Osteoblast (primary cell): ENCODE results near the gene WNK2. TPM values are rescaled to one million over a fixed set of nuclear protein-coding genes. Genes with fewer than 3 reads are reported as not detected.
"Not testable (repeated sequence)": the region's sequence is repeated elsewhere in the genome, so short reads cannot be mapped to it uniquely, and the experiment has no call there.

Experiments used
- DNase-seq: peaks from one replicate; pipeline ENCODE4 v3.0.0; 2011; ENCODE audit warnings: low spot score, mixed read lengths; ENCODE audit not compliant: insufficient read length; ENCODE audit errors: missing footprints
- H2AFZ ChIP-seq: 2 replicates; pipeline ENCODE4 v1.6.0; 2011; ENCODE audit warnings: mild to moderate bottlenecking, low read length
- H3K27ac ChIP-seq: 2 replicates; pipeline ENCODE4 v1.5.1; 2011; ENCODE audit warnings: mild to moderate bottlenecking, low read depth, low read length, moderate library complexity
- H3K27me3 ChIP-seq: 2 replicates; pipeline ENCODE4 v1.6.0; 2012; ENCODE audit warnings: mild to moderate bottlenecking, control low read depth, inconsistent platforms, low read length, moderate library complexity; ENCODE audit not compliant: insufficient read depth
- H3K36me3 ChIP-seq: 2 replicates; pipeline ENCODE4 v1.5.1; 2011; ENCODE audit warnings: mild to moderate bottlenecking, low read length, control low read depth, moderate library complexity; ENCODE audit not compliant: insufficient read depth
- H3K4me1 ChIP-seq: 2 replicates; pipeline ENCODE4 v1.5.1; 2011; ENCODE audit warnings: mild to moderate bottlenecking, low read length, control low read depth, moderate library complexity; ENCODE audit not compliant: insufficient read depth
- H3K4me2 ChIP-seq: 2 replicates; pipeline ENCODE4 v1.6.0; 2011; ENCODE audit warnings: mild to moderate bottlenecking, low read length; ENCODE audit not compliant: insufficient read depth
- H3K4me3 ChIP-seq: fragments of 200-600 bp; sonication (generic); 3 replicates; pipeline ENCODE4 v1.5.1; 2012; ENCODE audit warnings: mild to moderate bottlenecking, low read length, inconsistent platforms; ENCODE audit not compliant: insufficient read depth
- H3K79me2 ChIP-seq: 2 replicates; pipeline ENCODE4 v1.6.0; 2012; ENCODE audit warnings: mild to moderate bottlenecking, low read length, control low read depth, inconsistent platforms; ENCODE audit not compliant: insufficient read depth
- H3K9me3 ChIP-seq: 2 replicates; pipeline ENCODE4 v1.5.1; 2011; ENCODE audit warnings: low read depth, low read length, control low read depth
- H4K20me1 ChIP-seq: 2 replicates; pipeline ENCODE4 v1.6.0; 2012; ENCODE audit warnings: mild to moderate bottlenecking, low read length, control low read depth; ENCODE audit not compliant: insufficient read depth
- CTCF ChIP-seq: IDR thresholded peaks from 2 replicates; pipeline ENCODE4 v1.5.1; 2011; ENCODE audit warnings: mild to moderate bottlenecking, low read depth, low read length, moderate library complexity; ENCODE audit errors: extremely low read depth
- total RNA-seq: library from RNA; depleted of rRNA; stranded (reverse); fragments of >200 nt; gene quantifications from 2 replicates; pipeline ENCODE4 v1.2.3, GENCODE V29; 2012

The WNK2 gene
- total RNA-seq, 1 donor = not detected

GRCh38 chr9:93321220-93321610, 137.3 kb downstream of the WNK2 start:
- H3K4me1 ChIP-seq = no peaks in the 10 kb centered on the region
- H3K27ac ChIP-seq = no peak overlapping the region
- no peaks in the 10 kb centered on the region for H4K20me1 ChIP-seq
- TF ChIP-seq CTCF = no peak
- no peaks in the 10 kb centered on the region for H3K9me3 ChIP-seq
- no peaks in the 10 kb centered on the region for H3K36me3 ChIP-seq
- DNase-seq = no peak
- no peaks in the 10 kb centered on the region for H3K79me2 ChIP-seq
- no peak overlapping the region for H2AFZ ChIP-seq
- H3K4me2 ChIP-seq = no peak overlapping the region
- H3K27me3 ChIP-seq = no peaks in the 10 kb centered on the region
- no peak overlapping the region for H3K4me3 ChIP-seq

- not testable (repeated sequence) for H3K36me3 ChIP-seq, H3K4me3 ChIP-seq, H3K79me2 ChIP-seq, H3K27ac ChIP-seq, H3K4me2 ChIP-seq, H3K9me3 ChIP-seq, H4K20me1 ChIP-seq, H2AFZ ChIP-seq, H3K27me3 ChIP-seq, DNase-seq, H3K4me1 ChIP-seq
These were observed 139.6 kb downstream of the WNK2 start for GRCh38 chr9:93323446-93323954.

DNA sequence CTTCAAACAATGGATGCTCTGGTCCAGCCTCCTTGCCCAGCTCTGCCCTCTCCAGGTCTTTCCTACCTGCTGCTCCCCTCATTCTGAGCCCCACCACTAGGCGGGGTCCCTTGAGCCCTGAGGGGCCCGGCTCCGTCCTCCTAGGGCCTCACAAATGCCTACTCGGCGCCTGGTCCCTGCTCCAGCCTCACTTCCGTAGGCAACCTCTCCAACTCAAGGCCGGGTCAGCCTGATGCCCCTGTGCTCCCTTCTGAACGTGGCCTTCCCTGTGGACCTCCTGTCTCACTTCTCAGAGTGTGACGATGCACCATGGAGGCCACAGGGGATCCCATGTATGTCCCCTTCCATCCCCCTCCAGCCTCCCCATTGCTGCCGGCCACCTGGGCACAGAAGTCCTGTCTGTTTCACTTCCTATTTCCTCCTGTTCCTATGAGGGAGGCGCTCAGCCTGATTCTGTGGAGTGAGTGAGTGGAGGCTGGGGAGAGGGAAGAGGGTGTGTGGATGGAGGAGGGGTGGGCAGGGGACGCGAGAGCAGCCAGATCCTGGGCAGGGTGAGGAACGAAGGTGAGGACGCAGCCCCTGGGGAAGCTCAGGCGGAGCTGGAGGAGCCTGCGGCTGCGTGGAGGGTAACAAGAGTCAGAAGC, 140.4 kb downstream of the WNK2 start:
- Histone ChIP-seq H3K4me3 (no peak overlapping the region), H3K9me3 (no peaks in the 10 kb centered on the region), H3K27ac (no peak overlapping the region), H3K27me3 (peaks cover 3% of the 10 kb centered on the region), H4K20me1 (no peaks in the 10 kb centered on the region), H3K4me2 (no peak overlapping the region), H3K4me1 (no peaks in the 10 kb centered on the region), H2AFZ (no peak overlapping the region), H3K36me3 (no peaks in the 10 kb centered on the region), H3K79me2 (no peaks in the 10 kb centered on the region)
- DNase-seq = no peak
- no peak for TF ChIP-seq CTCF

GRCh38 chr9:93325307-93326035, 141.5 kb downstream of the WNK2 start:
- no peak overlapping the region for H3K4me2 ChIP-seq
- H3K27me3 ChIP-seq = peaks cover 3% of the 10 kb centered on the region
- no peaks in the 10 kb centered on the region for H3K36me3 ChIP-seq
- no peak for DNase-seq
- H4K20me1 ChIP-seq = no peaks in the 10 kb centered on the region
- no peak overlapping the region for H2AFZ ChIP-seq
- H3K79me2 ChIP-seq = no peaks in the 10 kb centered on the region
- no peak overlapping the region for H3K4me3 ChIP-seq
- TF ChIP-seq CTCF = no peak
- no peaks in the 10 kb centered on the region for H3K4me1 ChIP-seq
- no peak overlapping the region for H3K27ac ChIP-seq
- no peaks in the 10 kb centered on the region for H3K9me3 ChIP-seq
